Osteoblast (primary cell): Measurements from ENCODE around the gene ARHGEF11. TPM values are rescaled to one million over a fixed set of nuclear protein-coding genes. Genes with fewer than 3 reads are reported as not detected.

Experiments
- DNase-seq: peaks from one replicate; pipeline ENCODE4 v3.0.0; 2011; ENCODE audit warnings: low spot score, mixed read lengths; ENCODE audit not compliant: insufficient read length; ENCODE audit errors: missing footprints
- H2AFZ ChIP-seq: 2 replicates; pipeline ENCODE4 v1.6.0; 2011; ENCODE audit warnings: mild to moderate bottlenecking, low read length
- H3K27ac ChIP-seq: 2 replicates; pipeline ENCODE4 v1.5.1; 2011; ENCODE audit warnings: mild to moderate bottlenecking, low read depth, low read length, moderate library complexity
- H3K27me3 ChIP-seq: 2 replicates; pipeline ENCODE4 v1.6.0; 2012; ENCODE audit warnings: mild to moderate bottlenecking, control low read depth, inconsistent platforms, low read length, moderate library complexity; ENCODE audit not compliant: insufficient read depth
- H3K36me3 ChIP-seq: 2 replicates; pipeline ENCODE4 v1.5.1; 2011; ENCODE audit warnings: mild to moderate bottlenecking, low read length, control low read depth, moderate library complexity; ENCODE audit not compliant: insufficient read depth
- H3K4me1 ChIP-seq: 2 replicates; pipeline ENCODE4 v1.5.1; 2011; ENCODE audit warnings: mild to moderate bottlenecking, low read length, control low read depth, moderate library complexity; ENCODE audit not compliant: insufficient read depth
- H3K4me2 ChIP-seq: 2 replicates; pipeline ENCODE4 v1.6.0; 2011; ENCODE audit warnings: mild to moderate bottlenecking, low read length; ENCODE audit not compliant: insufficient read depth
- H3K4me3 ChIP-seq: fragments of 200-600 bp; sonication (generic); 3 replicates; pipeline ENCODE4 v1.5.1; 2012; ENCODE audit warnings: mild to moderate bottlenecking, low read length, inconsistent platforms; ENCODE audit not compliant: insufficient read depth
- H3K79me2 ChIP-seq: 2 replicates; pipeline ENCODE4 v1.6.0; 2012; ENCODE audit warnings: mild to moderate bottlenecking, low read length, control low read depth, inconsistent platforms; ENCODE audit not compliant: insufficient read depth
- H3K9me3 ChIP-seq: 2 replicates; pipeline ENCODE4 v1.5.1; 2011; ENCODE audit warnings: low read depth, low read length, control low read depth
- H4K20me1 ChIP-seq: 2 replicates; pipeline ENCODE4 v1.6.0; 2012; ENCODE audit warnings: mild to moderate bottlenecking, low read length, control low read depth; ENCODE audit not compliant: insufficient read depth
- total RNA-seq: library from RNA; depleted of rRNA; stranded (reverse); fragments of >200 nt; gene quantifications from 2 replicates; pipeline ENCODE4 v1.2.3, GENCODE V29; 2012
- TF ChIP-seq, protein P1 (sequence below): IDR thresholded peaks from 2 replicates; pipeline ENCODE4 v1.5.1; 2011; ENCODE audit warnings: mild to moderate bottlenecking, low read depth, low read length, moderate library complexity; ENCODE audit errors: extremely low read depth

Gene ARHGEF11
- total RNA-seq, 1 donor: 50.3 TPM

DNA sequence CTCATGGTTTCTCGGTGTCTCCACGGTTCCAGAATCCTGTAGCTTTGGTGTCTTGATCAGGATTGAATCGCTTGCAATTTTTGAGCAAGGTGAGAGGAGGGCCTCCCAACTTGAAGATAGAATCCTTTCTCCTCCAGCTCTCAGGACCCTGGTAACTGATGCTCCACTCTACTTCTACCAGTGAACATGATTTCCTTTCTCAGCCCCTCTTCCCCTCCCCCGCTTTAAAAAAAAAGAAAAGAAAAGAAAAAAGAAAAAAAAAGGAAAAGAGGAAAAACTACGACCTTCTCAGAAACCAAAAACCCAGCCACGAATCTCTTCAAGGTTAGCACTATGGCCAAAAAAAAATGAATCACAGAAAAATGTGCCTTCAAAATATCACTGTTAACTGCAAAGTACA, 1.2 kb downstream of the ARHGEF11 start:
- no peaks in the 10 kb centered on the region for H3K27me3 ChIP-seq
- H2AFZ ChIP-seq: no peak overlapping the region
- peaks cover 50% of the 10 kb centered on the region for H3K79me2 ChIP-seq
- peak overlapping the region; percentile 87 for H3K4me3 ChIP-seq
- peak overlapping the region; percentile 75 for H3K27ac ChIP-seq
- H3K4me2 ChIP-seq: peak overlapping the region; percentile 89
- H3K36me3 ChIP-seq: no peaks in the 10 kb centered on the region
- peaks cover 23% of the 10 kb centered on the region for H3K4me1 ChIP-seq
- peaks cover 37% of the 10 kb centered on the region for H4K20me1 ChIP-seq
- no peaks in the 10 kb centered on the region for H3K9me3 ChIP-seq
- DNase-seq: peak; percentile 82
- TF ChIP-seq, protein P1, sequence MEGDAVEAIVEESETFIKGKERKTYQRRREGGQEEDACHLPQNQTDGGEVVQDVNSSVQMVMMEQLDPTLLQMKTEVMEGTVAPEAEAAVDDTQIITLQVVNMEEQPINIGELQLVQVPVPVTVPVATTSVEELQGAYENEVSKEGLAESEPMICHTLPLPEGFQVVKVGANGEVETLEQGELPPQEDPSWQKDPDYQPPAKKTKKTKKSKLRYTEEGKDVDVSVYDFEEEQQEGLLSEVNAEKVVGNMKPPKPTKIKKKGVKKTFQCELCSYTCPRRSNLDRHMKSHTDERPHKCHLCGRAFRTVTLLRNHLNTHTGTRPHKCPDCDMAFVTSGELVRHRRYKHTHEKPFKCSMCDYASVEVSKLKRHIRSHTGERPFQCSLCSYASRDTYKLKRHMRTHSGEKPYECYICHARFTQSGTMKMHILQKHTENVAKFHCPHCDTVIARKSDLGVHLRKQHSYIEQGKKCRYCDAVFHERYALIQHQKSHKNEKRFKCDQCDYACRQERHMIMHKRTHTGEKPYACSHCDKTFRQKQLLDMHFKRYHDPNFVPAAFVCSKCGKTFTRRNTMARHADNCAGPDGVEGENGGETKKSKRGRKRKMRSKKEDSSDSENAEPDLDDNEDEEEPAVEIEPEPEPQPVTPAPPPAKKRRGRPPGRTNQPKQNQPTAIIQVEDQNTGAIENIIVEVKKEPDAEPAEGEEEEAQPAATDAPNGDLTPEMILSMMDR: no peak

DNA sequence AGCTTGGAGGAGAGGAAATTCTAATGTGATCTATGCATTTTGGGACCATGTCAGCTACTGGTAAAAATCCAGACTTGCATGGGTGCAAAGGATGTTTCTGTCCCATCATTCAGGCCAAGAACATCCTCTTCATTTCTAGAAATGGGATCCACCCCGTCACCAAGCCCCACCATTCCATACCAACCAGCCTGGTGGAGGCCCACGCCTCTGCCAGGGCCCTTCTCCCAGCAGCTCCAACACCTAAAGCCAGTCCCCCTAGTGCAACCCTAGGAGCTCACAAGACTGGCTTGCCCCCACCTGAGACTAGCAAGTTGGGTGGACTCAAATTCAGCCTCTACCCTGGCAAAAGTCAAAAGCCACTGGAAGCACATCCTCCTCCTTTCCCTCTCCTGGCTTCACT, 1.9 kb downstream of the ARHGEF11 start:
- peak overlapping the region; percentile 87 for H3K4me3 ChIP-seq
- no peaks in the 10 kb centered on the region for H3K36me3 ChIP-seq
- no peaks in the 10 kb centered on the region for H3K9me3 ChIP-seq
- peaks cover 37% of the 10 kb centered on the region for H4K20me1 ChIP-seq
- DNase-seq: no peak
- peak overlapping the region; percentile 89 for H3K4me2 ChIP-seq
- peaks cover 23% of the 10 kb centered on the region for H3K4me1 ChIP-seq
- TF ChIP-seq, protein P1: no peak
- no peak overlapping the region for H2AFZ ChIP-seq
- no peaks in the 10 kb centered on the region for H3K27me3 ChIP-seq
- no peak overlapping the region for H3K27ac ChIP-seq
- peaks cover 56% of the 10 kb centered on the region for H3K79me2 ChIP-seq

DNA sequence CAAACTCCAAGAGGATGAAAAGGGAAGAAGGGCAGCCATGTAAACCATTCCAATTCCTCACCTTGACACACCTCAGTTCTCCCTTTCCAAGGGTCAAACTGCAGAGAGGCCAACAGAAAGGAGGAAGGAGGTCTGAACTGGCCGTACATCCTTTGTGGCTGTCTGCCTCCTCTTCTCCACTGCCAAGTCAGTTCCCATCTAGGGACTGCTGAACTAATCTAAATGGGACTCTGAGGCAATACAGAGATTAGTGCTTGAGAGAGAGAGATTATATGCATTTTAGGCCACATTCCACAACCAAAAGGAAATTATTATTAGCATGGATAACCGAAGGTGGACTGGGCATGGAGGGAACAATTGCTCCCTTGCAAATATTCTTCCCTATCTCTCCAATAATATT, 2.7 kb downstream of the ARHGEF11 start:
- peaks cover 44% of the 10 kb centered on the region for H4K20me1 ChIP-seq
- no peak overlapping the region for H2AFZ ChIP-seq
- no peaks in the 10 kb centered on the region for H3K27me3 ChIP-seq
- no peaks in the 10 kb centered on the region for H3K36me3 ChIP-seq
- H3K79me2 ChIP-seq: peaks cover 64% of the 10 kb centered on the region
- H3K4me1 ChIP-seq: peaks cover 23% of the 10 kb centered on the region
- peak overlapping the region; percentile 87 for H3K4me3 ChIP-seq
- no peak for DNase-seq
- TF ChIP-seq, protein P1: no peak
- H3K27ac ChIP-seq: no peak overlapping the region
- peak overlapping the region; percentile 89 for H3K4me2 ChIP-seq
- H3K9me3 ChIP-seq: no peaks in the 10 kb centered on the region

DNA sequence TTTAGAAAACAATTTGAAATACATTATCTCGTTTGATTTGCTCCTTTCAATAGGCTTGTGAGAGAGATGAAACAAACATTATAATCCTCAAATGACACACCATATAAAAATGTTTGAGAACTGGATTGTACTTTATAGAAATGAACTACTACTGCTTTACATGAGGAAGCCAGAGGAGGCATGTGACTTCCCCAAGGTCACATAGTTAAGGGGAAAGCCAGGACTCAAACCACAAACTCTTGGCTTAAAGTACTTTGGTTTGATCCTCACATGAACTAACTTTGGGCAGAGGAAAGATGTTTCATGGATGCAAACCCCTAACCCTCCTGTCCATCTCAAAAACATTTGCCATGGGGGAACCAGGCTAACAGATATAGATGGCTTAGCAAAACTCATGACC, 4.7 kb downstream of the ARHGEF11 start:
- Histone ChIP-seq H3K9me3 (no peaks in the 10 kb centered on the region), H3K4me1 (peaks cover 21% of the 10 kb centered on the region), H3K79me2 (peaks cover 80% of the 10 kb centered on the region), H3K27me3 (no peaks in the 10 kb centered on the region), H3K4me2 (no peak overlapping the region), H3K36me3 (no peaks in the 10 kb centered on the region), H3K4me3 (no peak overlapping the region), H4K20me1 (peaks cover 44% of the 10 kb centered on the region), H3K27ac (no peak overlapping the region), H2AFZ (no peak overlapping the region)
- TF ChIP-seq, protein P1: no peak
- peak; percentile 48 for DNase-seq
